Mucosa of stomach (tissue), 1 donor: ENCODE measurements around the gene MOGAT2.
"Not testable (repeated sequence)": the region's sequence is repeated elsewhere in the genome, so short reads cannot be mapped to it uniquely, and the experiment has no call there.

Experiments
- H3K27me3 ChIP-seq: one replicate; pipeline ENCODE4 v1.7.0; 2013; ENCODE audit warnings: mild to moderate bottlenecking, low read length; ENCODE audit not compliant: control insufficient read depth, insufficient read depth
- H3K36me3 ChIP-seq: one replicate; pipeline ENCODE4 v1.7.0; 2013; ENCODE audit warnings: low read length; ENCODE audit not compliant: control insufficient read depth, insufficient read depth
- H3K4me1 ChIP-seq: one replicate; pipeline ENCODE4 v1.7.0; 2013; ENCODE audit warnings: mild to moderate bottlenecking, low read length; ENCODE audit not compliant: control insufficient read depth, insufficient read depth
- H3K4me3 ChIP-seq: one replicate; pipeline ENCODE4 v1.7.0; 2013; ENCODE audit warnings: low read length
- H3K9ac ChIP-seq: one replicate; pipeline ENCODE4 v1.7.0; 2013; ENCODE audit warnings: mild to moderate bottlenecking, low read length, moderate library complexity
- H3K9me3 ChIP-seq: one replicate; pipeline ENCODE4 v1.7.0; 2013; ENCODE audit warnings: mild to moderate bottlenecking, low read length, moderate library complexity; ENCODE audit not compliant: control insufficient read depth
- donor health status: Pancreatic carcinoma.

MOGAT2 gene

DNA sequence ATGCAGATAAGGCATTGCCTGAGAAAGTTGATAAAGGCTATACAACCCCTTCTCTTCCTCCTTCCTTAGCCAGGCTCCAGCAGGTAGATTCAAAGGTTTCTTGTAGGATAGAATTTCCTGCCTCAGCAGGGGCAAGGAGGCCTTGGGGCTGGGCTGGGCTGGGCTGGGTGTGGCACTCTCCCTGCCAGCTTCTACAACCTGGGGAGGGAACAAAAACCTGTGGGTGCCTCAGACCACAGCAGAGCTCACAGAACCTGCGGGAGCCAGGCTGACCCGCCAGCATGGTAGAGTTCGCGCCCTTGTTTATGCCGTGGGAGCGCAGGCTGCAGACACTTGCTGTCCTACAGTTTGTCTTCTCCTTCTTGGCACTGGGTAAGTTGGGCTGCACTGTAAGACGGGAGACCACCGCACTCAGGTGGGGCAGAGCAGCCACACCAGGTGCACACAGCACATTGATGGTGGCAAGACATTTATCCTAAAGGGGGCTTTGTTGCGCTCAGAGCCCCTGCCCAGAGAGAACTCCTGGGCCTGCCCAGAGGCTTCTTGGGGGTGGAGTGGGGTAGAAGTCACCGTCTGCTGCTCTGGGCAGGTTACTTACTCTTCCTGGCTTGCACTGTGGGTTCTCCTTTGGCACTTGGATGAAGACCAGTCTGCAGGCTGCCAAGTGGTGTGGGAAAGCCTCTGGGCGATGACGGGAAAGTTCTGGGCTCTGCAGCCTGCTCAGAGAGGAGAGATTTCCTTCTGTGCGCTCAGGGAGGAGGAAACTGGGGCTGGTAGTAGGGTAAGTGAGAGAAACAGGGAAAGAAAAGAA, at the start of gene MOGAT2:
TSS of gene MOGAT2 (plus strand) at position 231 of the 811 bp plus-strand sequence. CDS start at position 282, 51 bp downstream.
- Histone ChIP-seq H3K4me3 (no peak within 1 kb of the TSS), H3K27me3 (no peaks in the 10 kb centered on the region), H3K36me3 (no peaks in the 10 kb centered on the region), H3K9me3 (no peaks in the 10 kb centered on the region), H3K4me1 (peaks cover 29% of the 10 kb centered on the region), H3K9ac (no peak within 1 kb of the TSS)

GRCh38 chr11:75668451-75669297, 49.0 kb upstream of the MOGAT2 start, which contains the start of gene MAP6:
TSS of gene MAP6 (minus strand) at chr11:75669038. CDS start at chr11:75668369, 669 bp downstream.
- no peak within 1 kb of the TSS for H3K9ac ChIP-seq
- H3K4me1 ChIP-seq: peaks cover 11% of the 10 kb centered on the region
- peaks cover 74% of the 10 kb centered on the region for H3K27me3 ChIP-seq
- no peak within 1 kb of the TSS for H3K4me3 ChIP-seq
- no peaks in the 10 kb centered on the region for H3K36me3 ChIP-seq
- no peaks in the 10 kb centered on the region for H3K9me3 ChIP-seq

GRCh38 chr11:75673977-75674582, 43.6 kb upstream of the MOGAT2 start:
- Histone ChIP-seq H3K9ac (no peak overlapping the region), H3K4me1 (peaks cover 1% of the 10 kb centered on the region), H3K9me3 (no peaks in the 10 kb centered on the region), H3K4me3 (no peak overlapping the region), H3K36me3 (no peaks in the 10 kb centered on the region), H3K27me3 (peaks cover 35% of the 10 kb centered on the region)

- no peak overlapping the region for H3K9ac ChIP-seq
- no peak overlapping the region for H3K4me3 ChIP-seq
- no peaks in the 10 kb centered on the region for H3K4me1 ChIP-seq
- peaks cover 9% of the 10 kb centered on the region for H3K27me3 ChIP-seq
- H3K36me3 ChIP-seq: no peaks in the 10 kb centered on the region
- H3K9me3 ChIP-seq: no peaks in the 10 kb centered on the region
Observed at GRCh38 chr11:75677275-75677674, 40.4 kb upstream of the MOGAT2 start.

DNA sequence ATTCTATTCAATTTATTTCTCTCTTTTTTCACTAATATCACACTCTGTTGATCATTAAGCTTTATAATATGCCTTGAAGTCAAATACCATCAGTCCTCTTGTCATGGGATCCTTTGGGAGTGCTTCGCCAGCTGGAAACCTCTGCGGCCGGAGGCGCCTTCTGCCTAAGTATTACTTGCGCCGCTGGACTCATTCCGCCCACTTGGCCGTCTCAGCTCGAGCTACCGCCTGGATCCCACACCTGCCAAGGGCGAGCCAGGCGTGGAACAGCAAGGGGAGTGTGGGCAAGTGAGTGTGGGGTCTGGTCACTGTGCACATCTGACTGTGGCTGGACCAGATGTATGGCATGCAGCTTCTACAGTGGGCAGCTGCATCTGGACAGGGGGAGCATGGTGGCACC, 39.7 kb upstream of the MOGAT2 start:
- Histone ChIP-seq H3K4me3 (no peak overlapping the region), H3K27me3 (peaks cover 9% of the 10 kb centered on the region), H3K36me3 (no peaks in the 10 kb centered on the region), H3K9me3 (no peaks in the 10 kb centered on the region), H3K4me1 (no peaks in the 10 kb centered on the region), H3K9ac (no peak overlapping the region)

DNA sequence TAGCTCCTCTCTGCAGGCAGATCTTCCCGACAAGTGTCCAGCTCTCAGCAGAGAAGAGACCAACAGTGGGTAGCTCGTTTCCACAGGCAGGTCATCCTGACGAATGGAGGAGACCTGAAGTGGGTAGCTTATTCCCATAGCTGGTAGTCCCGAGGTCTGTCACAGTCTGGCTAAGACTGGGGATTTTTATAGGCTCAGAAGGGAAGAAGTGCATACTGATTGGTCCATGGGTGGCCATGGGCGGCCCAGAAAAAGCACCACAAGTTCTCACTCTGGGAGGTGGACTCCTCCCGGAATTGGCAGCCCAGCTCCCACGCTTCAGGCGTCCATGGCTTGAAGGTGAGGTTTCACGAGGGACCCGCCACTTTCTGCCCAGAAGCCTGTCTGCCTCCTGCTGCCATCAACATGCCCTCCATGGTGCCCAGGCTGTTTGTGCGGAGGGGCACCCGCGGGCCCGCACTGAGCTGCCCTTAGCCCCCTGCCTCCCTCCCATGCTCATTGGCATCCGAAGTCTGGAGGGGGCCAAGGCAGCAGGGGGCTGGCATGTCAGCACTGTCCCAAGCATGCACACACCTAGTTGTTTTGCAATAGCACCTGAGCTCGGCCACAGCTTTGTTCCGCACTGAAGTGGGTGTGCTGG, 38.9 kb upstream of the MOGAT2 start:
- H3K9ac ChIP-seq: no peak overlapping the region
- peaks cover 9% of the 10 kb centered on the region for H3K27me3 ChIP-seq
- no peaks in the 10 kb centered on the region for H3K9me3 ChIP-seq
- H3K36me3 ChIP-seq: no peaks in the 10 kb centered on the region
- H3K4me3 ChIP-seq: no peak overlapping the region
- H3K4me1 ChIP-seq: no peaks in the 10 kb centered on the region

DNA sequence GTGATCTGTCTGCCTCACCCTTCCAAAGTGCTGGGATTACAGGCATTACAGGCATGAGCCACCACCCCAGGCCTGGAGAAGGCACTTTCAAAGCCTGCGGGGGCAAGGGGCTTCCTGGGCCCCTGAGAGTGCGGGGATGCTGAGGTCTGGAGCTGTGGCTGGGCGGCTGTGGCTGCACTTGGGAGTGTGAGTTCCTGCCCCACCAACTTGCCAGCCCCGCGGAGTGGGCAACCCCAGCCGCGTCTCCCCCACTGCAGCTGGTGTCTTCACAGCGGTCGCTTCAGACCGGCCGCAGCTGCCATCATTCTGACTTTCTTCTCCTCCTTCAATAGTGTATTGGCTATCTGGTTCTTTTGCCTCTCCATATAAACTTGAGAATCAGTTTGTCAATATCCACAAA, 38.1 kb upstream of the MOGAT2 start:
- Histone ChIP-seq H3K4me3 (no peak overlapping the region), H3K9ac (no peak overlapping the region), H3K27me3 (peaks cover 9% of the 10 kb centered on the region), H3K4me1 (no peaks in the 10 kb centered on the region), H3K36me3 (no peaks in the 10 kb centered on the region), H3K9me3 (no peaks in the 10 kb centered on the region)

DNA sequence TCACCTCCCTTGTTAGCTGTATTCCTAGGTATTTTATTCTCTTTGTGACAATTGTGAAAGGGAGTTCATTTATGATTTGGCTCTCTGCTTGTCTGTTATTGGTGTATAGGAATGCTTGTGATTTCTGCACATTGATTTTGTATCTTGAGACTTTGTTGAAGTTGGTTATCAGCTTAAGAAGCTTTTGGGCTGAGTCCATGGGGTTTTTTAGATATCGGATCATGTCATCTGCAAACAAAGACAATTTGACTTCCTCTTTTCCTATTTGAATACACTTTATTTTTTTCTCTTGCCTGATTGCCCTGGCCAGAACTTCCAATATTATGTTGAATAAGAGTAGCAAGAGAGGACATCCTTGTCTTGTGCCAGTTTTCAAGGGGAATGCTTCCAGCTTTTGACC, 33.8 kb upstream of the MOGAT2 start:
- not testable (repeated sequence) for H3K9ac ChIP-seq, H3K9me3 ChIP-seq, H3K4me3 ChIP-seq, H3K4me1 ChIP-seq, H3K36me3 ChIP-seq
- H3K27me3 ChIP-seq: peaks cover 12% of the 10 kb centered on the region

DNA sequence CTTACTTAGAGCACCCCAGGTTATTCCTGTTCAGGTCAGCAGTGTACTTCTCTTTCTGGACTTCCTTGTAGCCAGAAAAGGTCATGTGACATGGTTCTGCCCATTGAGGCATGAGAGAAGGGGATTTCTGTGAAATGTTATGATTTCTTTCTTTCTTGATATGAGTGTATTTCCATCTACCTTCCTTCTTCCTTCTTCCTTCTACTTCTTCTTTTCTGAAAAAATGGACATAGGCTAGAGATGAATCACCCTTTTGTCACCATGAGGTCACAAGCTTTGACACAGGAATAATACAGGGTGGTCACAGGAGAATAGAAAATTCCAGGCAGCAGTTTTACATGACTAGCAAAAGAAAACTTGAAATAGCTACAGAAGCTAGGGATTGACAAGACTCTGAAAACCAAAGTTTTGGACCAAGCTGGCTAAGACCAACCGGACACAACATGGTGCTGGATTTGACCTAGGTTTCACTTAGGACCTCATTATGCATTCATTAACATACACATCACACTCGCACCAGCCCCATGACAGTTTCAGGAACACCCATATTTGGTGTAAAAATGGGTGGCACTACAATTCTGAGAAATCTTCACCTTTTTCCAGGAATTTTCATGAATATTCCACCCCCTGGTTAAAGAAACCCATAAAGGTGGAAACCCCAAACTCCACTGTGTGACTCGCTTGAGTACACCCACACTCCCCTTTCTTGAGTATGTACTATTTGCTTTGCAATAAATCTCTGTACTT, 27.6 kb upstream of the MOGAT2 start:
- Histone ChIP-seq H3K4me1 (no peaks in the 10 kb centered on the region), H3K9me3 (no peaks in the 10 kb centered on the region), H3K4me3 (no peak overlapping the region), H3K27me3 (peaks cover 12% of the 10 kb centered on the region), H3K9ac (no peak overlapping the region), H3K36me3 (no peaks in the 10 kb centered on the region)

DNA sequence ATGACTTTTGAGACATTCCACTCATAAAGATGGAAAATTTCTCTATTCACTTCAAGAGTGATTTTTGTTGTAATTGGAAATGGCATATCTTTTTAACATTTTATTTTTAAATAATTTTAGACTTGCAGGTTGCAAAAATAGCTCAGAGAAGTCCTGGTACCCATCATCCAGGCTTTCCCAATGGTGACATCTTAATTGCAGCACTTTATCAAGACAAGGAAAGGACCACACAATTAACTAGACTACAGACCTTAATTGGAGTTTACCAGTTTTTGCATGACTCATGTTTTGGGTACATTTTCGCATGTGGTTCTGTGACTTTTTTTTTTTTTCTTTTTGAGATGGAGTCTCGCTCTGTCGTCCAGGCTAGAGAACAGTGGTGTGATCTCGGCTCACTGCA, 25.8 kb upstream of the MOGAT2 start:
- Histone ChIP-seq H3K4me3 (no peak overlapping the region), H3K9ac (no peak overlapping the region), H3K27me3 (peaks cover 12% of the 10 kb centered on the region), H3K4me1 (no peaks in the 10 kb centered on the region), H3K36me3 (no peaks in the 10 kb centered on the region), H3K9me3 (no peaks in the 10 kb centered on the region)

DNA sequence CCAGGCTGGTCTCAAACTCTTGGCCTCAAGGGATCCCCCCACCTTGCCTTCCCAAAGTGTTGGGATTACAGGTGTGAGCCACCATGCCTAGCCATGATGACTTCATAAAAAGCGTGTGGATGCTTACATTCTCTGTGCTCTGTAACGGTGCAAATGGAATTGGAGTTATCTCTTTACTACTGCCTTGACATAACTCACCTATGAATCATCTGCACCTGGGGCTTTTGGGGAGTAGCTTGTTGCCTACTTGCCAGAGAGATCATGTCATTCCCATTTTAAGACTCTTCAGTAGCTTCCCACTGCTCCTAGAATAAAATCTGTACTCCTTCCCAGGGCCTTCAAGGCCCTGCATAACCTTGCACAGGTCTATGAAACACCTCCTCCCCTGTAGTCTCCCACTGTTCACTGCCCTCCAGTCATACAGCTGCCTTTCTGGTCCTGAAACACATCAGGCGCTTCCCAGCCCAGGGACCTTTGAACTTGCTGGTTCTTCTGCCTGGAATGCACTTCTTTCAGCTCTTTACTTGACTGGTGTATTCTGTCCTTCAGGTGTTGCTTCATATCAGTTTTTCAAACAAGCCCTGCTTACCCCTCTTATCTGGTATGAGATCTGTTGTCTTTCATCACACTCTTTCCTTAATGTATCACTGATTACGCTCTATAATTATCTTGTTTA, 19.6 kb upstream of the MOGAT2 start:
- Histone ChIP-seq H3K9me3 (no peaks in the 10 kb centered on the region), H3K4me3 (no peak overlapping the region)

More for the DNA sequence above, 19.6 kb upstream of the MOGAT2 start:
- H3K9ac ChIP-seq: no peak overlapping the region
- no peaks in the 10 kb centered on the region for H3K4me1 ChIP-seq
- no peaks in the 10 kb centered on the region for H3K27me3 ChIP-seq
- no peaks in the 10 kb centered on the region for H3K36me3 ChIP-seq
